ENCODE data around the gene NUP62CL.

DNA sequence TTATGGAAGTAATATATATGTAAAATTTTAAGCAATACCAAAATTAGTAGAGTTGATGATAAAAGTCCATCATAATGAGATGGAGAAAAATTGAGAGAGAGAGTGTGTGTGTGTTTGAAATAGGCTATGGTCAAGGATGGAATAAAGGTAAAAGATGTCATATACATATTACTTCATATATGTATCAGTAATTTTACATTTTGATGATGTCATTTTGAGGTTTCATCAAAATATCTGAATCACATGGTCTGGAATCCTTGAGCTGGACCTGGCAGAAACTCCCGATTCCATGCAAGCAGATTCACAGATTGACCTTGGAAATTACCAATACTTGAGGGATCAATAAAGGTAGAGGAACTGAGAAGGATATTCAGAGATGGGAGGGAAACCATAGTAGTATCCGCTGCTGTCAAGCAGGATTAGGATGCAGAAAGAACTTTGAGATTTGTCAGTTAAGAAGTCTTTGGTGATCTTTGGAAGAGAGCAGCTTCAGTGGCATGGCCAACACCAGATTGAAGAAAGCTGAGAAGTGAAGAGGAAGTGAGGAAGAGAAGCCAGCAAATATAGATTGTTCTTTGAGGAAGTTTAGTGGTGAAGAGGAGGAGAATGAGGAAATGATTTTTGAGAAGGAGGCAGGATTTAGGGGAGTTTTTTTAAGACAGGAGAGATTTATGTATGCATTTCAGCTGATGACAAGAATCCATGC is 21.7 kb upstream of the NUP62CL start:
- no peak for TF ChIP-seq POLR2AphosphoS5 (IDR thresholded peaks at IDR 0.05; ENCODE audit: borderline replicate concordance, low read depth, low read length)
- no peak for TF ChIP-seq EZH2 (IDR thresholded peaks at IDR 0.05)

Data from SK-N-MC (cell line).